ENCODE results near the gene FILIP1L.

DNA sequence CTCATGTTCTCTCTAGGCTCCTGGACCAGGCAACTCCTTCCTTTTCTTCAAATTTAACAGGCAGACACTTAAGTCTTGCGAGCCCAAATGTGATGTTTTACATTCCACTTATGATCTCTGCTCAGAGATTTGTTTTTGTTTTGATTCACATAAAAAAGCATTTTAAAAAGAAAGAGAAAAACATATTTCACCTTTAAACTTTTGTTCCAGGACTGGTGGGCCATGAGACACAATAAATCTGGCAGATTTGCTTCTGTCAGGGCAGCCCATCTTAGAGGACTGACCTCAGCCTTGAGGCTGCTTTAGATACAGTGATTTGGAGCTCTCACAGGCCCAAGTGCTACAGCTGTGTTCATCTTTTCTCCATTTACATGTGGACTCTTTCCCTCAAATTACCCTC lies 244.7 kb downstream of the FILIP1L start:
- TF ChIP-seq, protein P1, sequence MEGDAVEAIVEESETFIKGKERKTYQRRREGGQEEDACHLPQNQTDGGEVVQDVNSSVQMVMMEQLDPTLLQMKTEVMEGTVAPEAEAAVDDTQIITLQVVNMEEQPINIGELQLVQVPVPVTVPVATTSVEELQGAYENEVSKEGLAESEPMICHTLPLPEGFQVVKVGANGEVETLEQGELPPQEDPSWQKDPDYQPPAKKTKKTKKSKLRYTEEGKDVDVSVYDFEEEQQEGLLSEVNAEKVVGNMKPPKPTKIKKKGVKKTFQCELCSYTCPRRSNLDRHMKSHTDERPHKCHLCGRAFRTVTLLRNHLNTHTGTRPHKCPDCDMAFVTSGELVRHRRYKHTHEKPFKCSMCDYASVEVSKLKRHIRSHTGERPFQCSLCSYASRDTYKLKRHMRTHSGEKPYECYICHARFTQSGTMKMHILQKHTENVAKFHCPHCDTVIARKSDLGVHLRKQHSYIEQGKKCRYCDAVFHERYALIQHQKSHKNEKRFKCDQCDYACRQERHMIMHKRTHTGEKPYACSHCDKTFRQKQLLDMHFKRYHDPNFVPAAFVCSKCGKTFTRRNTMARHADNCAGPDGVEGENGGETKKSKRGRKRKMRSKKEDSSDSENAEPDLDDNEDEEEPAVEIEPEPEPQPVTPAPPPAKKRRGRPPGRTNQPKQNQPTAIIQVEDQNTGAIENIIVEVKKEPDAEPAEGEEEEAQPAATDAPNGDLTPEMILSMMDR (IDR thresholded peaks at IDR 0.05; ENCODE audit: borderline replicate concordance, extremely low read depth, low read length, poor library complexity, severe bottlenecking): no peak
- no peak for TF ChIP-seq EZH2 (IDR thresholded peaks at IDR 0.05; ENCODE audit: borderline replicate concordance, low read depth, low read length, severe bottlenecking)
